HCT116 (cell line): ENCODE data around the gene NDUFA11.

Experiments
- CEBPB ChIP-seq: IDR thresholded peaks from 2 replicates; pipeline ENCODE4 v1.6.1; 2012; ENCODE audit warnings: low read depth
- EZH2 ChIP-seq: fragments of 200-600 bp; sonication (generic); IDR thresholded peaks from 2 replicates; pipeline ENCODE4 v1.6.1; 2017; ENCODE audit warnings: antibody characterized with exemption, mixed run types
- EZH2phosphoT487 ChIP-seq: fragments of 200-600 bp; IDR thresholded peaks from 2 replicates; pipeline ENCODE4 v1.6.1; 2018; ENCODE audit warnings: antibody characterized with exemption, borderline replicate concordance
- JUND ChIP-seq: IDR thresholded peaks from 2 replicates; pipeline ENCODE4 v1.6.1; 2012
- POLR2A ChIP-seq: IDR thresholded peaks from 2 replicates; pipeline ENCODE4 v1.7.0; 2011; ENCODE audit warnings: borderline replicate concordance; ENCODE audit not compliant: insufficient read depth, insufficient read length; ENCODE audit errors: extremely low read depth
- POLR2AphosphoS5 ChIP-seq: IDR thresholded peaks from 2 replicates; pipeline ENCODE4 v1.6.1; 2011; ENCODE audit warnings: mild to moderate bottlenecking, low read depth, low read length, moderate library complexity
- RAD21 ChIP-seq: IDR thresholded peaks from 2 replicates; pipeline ENCODE4 v1.6.1; 2012; ENCODE audit warnings: low read depth, mild to moderate bottlenecking
- SIN3A ChIP-seq: IDR thresholded peaks from 2 replicates; pipeline ENCODE4 v1.6.1; 2012; ENCODE audit warnings: low read depth
- SRF ChIP-seq: IDR thresholded peaks from 2 replicates; pipeline ENCODE4 v1.6.1; 2012; ENCODE audit warnings: low read depth
- TF ChIP-seq, protein P1 (sequence below), 3 experiments: fragments of 200-600 bp in 1 of 3; sonication (generic) in 1 of 3; IDR thresholded peaks in 2 of 3; conservative IDR thresholded peaks in 1 of 3; 2 replicates each; pipeline ENCODE4 v1.5.1; 2012 to 2017; ENCODE audit warnings: low read depth in 2 of 3, low read length in 2 of 3, antibody characterized with exemption in 1 of 3, borderline replicate concordance in 1 of 3, control low read depth in 1 of 3, mild to moderate bottlenecking in 1 of 3, mixed read lengths in 1 of 3, mixed run types in 1 of 3, moderate library complexity in 1 of 3; ENCODE audit not compliant: insufficient read depth in 1 of 3
- TF ChIP-seq, protein P2 (sequence below): IDR thresholded peaks from 2 replicates; pipeline ENCODE4 v1.6.1; 2012
- TF ChIP-seq, protein P3 (sequence below): IDR thresholded peaks from 2 replicates; pipeline ENCODE4 v1.6.1; 2012
- TF ChIP-seq, protein P4 (sequence below): IDR thresholded peaks from 2 replicates; pipeline ENCODE4 v1.6.1; 2011; ENCODE audit warnings: mild to moderate bottlenecking, low read length, moderate library complexity; ENCODE audit not compliant: insufficient replicate concordance; ENCODE audit errors: extremely low read depth
- TF ChIP-seq, protein P5 (sequence below): IDR thresholded peaks from 2 replicates; pipeline ENCODE4 v1.6.1; 2012; ENCODE audit warnings: low read depth

DNA sequence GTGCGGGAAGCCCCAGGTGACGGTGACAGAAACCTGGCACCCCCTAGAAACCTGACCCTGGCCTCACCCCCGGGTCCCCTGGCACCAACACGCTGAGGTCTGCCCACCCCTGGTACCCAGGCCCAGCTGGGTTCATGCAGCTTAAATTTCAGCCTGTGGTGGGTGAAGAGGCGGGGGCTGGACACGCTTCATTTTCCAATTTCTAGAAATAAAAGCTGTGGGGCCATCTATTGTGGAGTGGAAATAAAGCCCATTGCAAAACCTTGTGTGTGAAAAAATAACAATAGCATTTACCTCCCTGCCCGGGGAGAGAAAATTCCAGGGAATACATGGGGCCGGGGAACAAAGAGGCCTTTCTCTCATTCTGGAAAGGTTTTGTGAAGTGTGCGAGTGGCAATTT lies 25.7 kb downstream of the NDUFA11 start:
- TF ChIP-seq, protein P1, sequence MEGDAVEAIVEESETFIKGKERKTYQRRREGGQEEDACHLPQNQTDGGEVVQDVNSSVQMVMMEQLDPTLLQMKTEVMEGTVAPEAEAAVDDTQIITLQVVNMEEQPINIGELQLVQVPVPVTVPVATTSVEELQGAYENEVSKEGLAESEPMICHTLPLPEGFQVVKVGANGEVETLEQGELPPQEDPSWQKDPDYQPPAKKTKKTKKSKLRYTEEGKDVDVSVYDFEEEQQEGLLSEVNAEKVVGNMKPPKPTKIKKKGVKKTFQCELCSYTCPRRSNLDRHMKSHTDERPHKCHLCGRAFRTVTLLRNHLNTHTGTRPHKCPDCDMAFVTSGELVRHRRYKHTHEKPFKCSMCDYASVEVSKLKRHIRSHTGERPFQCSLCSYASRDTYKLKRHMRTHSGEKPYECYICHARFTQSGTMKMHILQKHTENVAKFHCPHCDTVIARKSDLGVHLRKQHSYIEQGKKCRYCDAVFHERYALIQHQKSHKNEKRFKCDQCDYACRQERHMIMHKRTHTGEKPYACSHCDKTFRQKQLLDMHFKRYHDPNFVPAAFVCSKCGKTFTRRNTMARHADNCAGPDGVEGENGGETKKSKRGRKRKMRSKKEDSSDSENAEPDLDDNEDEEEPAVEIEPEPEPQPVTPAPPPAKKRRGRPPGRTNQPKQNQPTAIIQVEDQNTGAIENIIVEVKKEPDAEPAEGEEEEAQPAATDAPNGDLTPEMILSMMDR (IDR thresholded peaks at IDR 0.05 in 2 of 3, conservative IDR thresholded peaks at IDR 0.05 in 1 of 3; ENCODE audit: borderline replicate concordance in 1 of 3, insufficient read depth in 1 of 3, low read depth in 2 of 3, low read length in 2 of 3) = no peak
- TF ChIP-seq POLR2A (no peak), POLR2AphosphoS5 (no peak), EZH2phosphoT487 (no peak), EZH2 (no peak), JUND (no peak), RAD21 (no peak), CEBPB (no peak), SRF (no peak), SIN3A (no peak)
- TF ChIP-seq, protein P2, sequence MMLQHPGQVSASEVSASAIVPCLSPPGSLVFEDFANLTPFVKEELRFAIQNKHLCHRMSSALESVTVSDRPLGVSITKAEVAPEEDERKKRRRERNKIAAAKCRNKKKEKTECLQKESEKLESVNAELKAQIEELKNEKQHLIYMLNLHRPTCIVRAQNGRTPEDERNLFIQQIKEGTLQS = no peak
- TF ChIP-seq, protein P3, sequence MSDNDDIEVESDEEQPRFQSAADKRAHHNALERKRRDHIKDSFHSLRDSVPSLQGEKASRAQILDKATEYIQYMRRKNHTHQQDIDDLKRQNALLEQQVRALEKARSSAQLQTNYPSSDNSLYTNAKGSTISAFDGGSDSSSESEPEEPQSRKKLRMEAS = no peak
- TF ChIP-seq, protein P4, sequence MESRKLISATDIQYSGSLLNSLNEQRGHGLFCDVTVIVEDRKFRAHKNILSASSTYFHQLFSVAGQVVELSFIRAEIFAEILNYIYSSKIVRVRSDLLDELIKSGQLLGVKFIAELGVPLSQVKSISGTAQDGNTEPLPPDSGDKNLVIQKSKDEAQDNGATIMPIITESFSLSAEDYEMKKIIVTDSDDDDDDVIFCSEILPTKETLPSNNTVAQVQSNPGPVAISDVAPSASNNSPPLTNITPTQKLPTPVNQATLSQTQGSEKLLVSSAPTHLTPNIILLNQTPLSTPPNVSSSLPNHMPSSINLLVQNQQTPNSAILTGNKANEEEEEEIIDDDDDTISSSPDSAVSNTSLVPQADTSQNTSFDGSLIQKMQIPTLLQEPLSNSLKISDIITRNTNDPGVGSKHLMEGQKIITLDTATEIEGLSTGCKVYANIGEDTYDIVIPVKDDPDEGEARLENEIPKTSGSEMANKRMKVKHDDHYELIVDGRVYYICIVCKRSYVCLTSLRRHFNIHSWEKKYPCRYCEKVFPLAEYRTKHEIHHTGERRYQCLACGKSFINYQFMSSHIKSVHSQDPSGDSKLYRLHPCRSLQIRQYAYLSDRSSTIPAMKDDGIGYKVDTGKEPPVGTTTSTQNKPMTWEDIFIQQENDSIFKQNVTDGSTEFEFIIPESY = no peak
- TF ChIP-seq, protein P5, sequence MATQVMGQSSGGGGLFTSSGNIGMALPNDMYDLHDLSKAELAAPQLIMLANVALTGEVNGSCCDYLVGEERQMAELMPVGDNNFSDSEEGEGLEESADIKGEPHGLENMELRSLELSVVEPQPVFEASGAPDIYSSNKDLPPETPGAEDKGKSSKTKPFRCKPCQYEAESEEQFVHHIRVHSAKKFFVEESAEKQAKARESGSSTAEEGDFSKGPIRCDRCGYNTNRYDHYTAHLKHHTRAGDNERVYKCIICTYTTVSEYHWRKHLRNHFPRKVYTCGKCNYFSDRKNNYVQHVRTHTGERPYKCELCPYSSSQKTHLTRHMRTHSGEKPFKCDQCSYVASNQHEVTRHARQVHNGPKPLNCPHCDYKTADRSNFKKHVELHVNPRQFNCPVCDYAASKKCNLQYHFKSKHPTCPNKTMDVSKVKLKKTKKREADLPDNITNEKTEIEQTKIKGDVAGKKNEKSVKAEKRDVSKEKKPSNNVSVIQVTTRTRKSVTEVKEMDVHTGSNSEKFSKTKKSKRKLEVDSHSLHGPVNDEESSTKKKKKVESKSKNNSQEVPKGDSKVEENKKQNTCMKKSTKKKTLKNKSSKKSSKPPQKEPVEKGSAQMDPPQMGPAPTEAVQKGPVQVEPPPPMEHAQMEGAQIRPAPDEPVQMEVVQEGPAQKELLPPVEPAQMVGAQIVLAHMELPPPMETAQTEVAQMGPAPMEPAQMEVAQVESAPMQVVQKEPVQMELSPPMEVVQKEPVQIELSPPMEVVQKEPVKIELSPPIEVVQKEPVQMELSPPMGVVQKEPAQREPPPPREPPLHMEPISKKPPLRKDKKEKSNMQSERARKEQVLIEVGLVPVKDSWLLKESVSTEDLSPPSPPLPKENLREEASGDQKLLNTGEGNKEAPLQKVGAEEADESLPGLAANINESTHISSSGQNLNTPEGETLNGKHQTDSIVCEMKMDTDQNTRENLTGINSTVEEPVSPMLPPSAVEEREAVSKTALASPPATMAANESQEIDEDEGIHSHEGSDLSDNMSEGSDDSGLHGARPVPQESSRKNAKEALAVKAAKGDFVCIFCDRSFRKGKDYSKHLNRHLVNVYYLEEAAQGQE = no peak
